ENCODE results near the gene HOXD11. TPM values are rescaled to one million over a fixed set of nuclear protein-coding genes. Genes with fewer than 3 reads are reported as not detected.
A peak's percentile ranks its signal among the peaks of the same experiment; 100 is the strongest.

Gene HOXD11
- total and polyA plus RNA-seq, 2 of the 4 experiments (the other 2 are of a cell fraction), result not detected

DNA sequence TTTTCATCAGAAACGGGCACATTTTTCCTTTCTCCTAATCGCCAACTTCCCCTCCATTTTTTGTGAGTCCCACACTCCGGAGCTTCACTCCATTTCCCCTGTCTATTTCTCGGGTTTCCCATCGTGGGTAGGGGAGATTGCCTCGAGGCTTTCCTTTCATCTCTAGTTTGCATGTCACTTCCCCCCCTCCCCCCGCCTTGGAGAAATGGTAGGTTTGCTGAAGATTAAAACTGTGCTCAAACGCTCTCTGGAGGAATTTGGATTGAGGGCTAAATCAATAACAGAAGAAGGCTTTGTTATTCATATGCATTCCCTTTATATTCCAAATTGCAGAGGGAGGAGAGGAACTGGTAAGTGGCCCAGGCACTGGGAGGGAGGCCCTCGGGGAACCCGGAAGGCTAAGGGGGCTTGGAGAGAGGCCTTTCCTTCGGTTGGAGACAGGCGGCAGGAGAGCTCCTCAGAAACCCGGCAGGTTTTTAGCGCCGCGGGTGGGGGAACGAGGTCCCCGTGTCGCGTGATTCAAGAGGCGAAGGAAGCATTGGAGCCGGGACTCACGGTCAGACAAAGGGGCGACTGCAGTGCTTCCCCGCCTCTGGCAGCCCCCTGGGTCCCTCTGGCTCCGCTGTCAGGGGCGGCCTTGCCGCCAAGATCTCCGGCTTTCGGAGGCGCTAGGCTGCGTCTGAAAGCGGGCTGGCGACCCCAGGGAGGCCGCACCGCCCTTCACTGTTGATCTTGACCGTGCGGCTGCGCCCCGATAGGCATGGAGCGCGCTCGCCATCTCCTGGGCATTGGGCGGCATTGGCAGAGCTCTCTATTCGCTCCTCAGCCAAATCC, 9.9 kb upstream of the HOXD11 start:
- WGBS, 2 experiments (ENCODE audit: extremely low coverage in 2 of 2, insufficient read length in 1 of 2), result 0% methylated on average over 24 of the region's 45 CpGs; no CpG with 5 or more reads in 1 of the 2 experiments
- Histone ChIP-seq H3K27ac (ENCODE audit: insufficient read depth, low read length) (no peak overlapping the region), H3K4ac (ENCODE audit: low read depth, low read length) (no peak overlapping the region), H3K56ac (ENCODE audit: extremely low read depth, insufficient read depth, low read length) (no peak overlapping the region), H2BK20ac (ENCODE audit: low read depth, low read length) (no peak overlapping the region), H3K9ac (ENCODE audit: low read depth, low read length) (no peak overlapping the region), H2BK15ac (ENCODE audit: low read depth, low read length) (no peak overlapping the region), H3K18ac (ENCODE audit: low read depth, low read length) (no peak overlapping the region), H3K23ac (ENCODE audit: low read depth, low read length) (no peak overlapping the region), H3K27me3 (ENCODE audit: control insufficient read depth, insufficient read depth, low read length) (peaks cover 92% of the 10 kb centered on the region), H3K4me1 (ENCODE audit: control insufficient read depth, insufficient read depth, low read length) (peaks cover 3% of the 10 kb centered on the region; the same call in 1 of the 2 replicates), H3K36me3 (ENCODE audit: control insufficient read depth, insufficient read depth, low read length) (no peaks in the 10 kb centered on the region), H3K4me3 (ENCODE audit: insufficient read depth, low read depth, low read length) (peak overlapping the region; percentile 35), H3K9me1 (ENCODE audit: insufficient read depth, low read length) (no peaks in the 10 kb centered on the region), H2AK5ac (ENCODE audit: low read depth, low read length) (no peak overlapping the region), H3K14ac (replicated peaks; ENCODE audit: low read depth, low read length) (no peak overlapping the region), H3K9me3 (ENCODE audit: control insufficient read depth, insufficient read depth, low read length) (peaks cover 1% of the 10 kb centered on the region), H4K20me1 (ENCODE audit: insufficient read depth, low read length) (no peaks in the 10 kb centered on the region), H4K5ac (ENCODE audit: low read depth, low read length) (no peak overlapping the region), H3K79me1 (ENCODE audit: low read depth in 1 of 2, low read length in 2 of 2) (no peaks in the 10 kb centered on the region), H2AFZ (replicated peaks; ENCODE audit: low read length, poor library complexity) (peak overlapping the region; percentile 38), H2AK9ac (replicated peaks; ENCODE audit: low read depth, low read length, poor library complexity) (no peak overlapping the region), H4K91ac (ENCODE audit: insufficient read depth, low read depth, low read length) (no peak overlapping the region), H4K8ac (ENCODE audit: low read depth in 2 of 2, low read length in 2 of 2) (no peak overlapping the region), H2BK120ac (ENCODE audit: low read depth, low read length) (no peak overlapping the region), H3K4me2 (ENCODE audit: low read depth, low read length) (peak overlapping the region; percentile 85), H2BK5ac (ENCODE audit: low read depth, low read length, poor library complexity, severe bottlenecking) (no peak overlapping the region)
- ATAC-seq (ENCODE audit: low read depth) (peak; percentile 95), DNase-seq (peak; percentile 48)
- CTCF ChIA-PET, result interaction anchor here (0.5 to 3.9 kb wide), 11 partner anchors 8 to 1328 kb away, joined by 3 to 13 read pairs (median 4); no protein-coding TSS in a partner anchor
- POLR2A ChIA-PET (ENCODE audit: unreplicated experiment), result no interaction called here
- dilution Hi-C loops (cut with HindIII; ENCODE audit: low sequenced_read_pairs, unreplicated experiment), result no loop called here
- no peak for TF ChIP-seq NFE2L2 (IDR thresholded peaks at IDR 0.05; ENCODE audit: low read depth, low read length)
- no peak for TF ChIP-seq FOS (IDR thresholded peaks at IDR 0.05; ENCODE audit: low read depth, low read length)
- TF ChIP-seq SMC3 (IDR thresholded peaks at IDR 0.05; ENCODE audit: low read depth, low read length), result peak; percentile 71
- 0 out of 2 replicates have a peak, but pooled peaks have one; percentile 34 for TF ChIP-seq MAZ (IDR thresholded peaks at IDR 0.05; ENCODE audit: borderline replicate concordance, low read depth, low read length)
- peak; percentile 83 for TF ChIP-seq RAD21 (IDR thresholded peaks at IDR 0.05; ENCODE audit: low read length)
- peak; percentile 76 for TF ChIP-seq CTCF (conservative IDR thresholded peaks at IDR 0.05; ENCODE audit: low read depth, low read length)
- intact Hi-C loops (cut with micrococcal nuclease), result loop anchor here (1.0 to 10.0 kb wide), 8 partner anchors 407 to 1392 kb away; no protein-coding TSS in a partner anchor
- in situ Hi-C loops (cut with MboI; ENCODE audit: low sequenced_read_pairs), result loop anchor here (10.0 to 25.0 kb wide), 4 partner anchors 412 to 1360 kb away; no protein-coding TSS in a partner anchor
- BruUV-seq (replicated peaks), result no TSS peak
